Vagina (tissue), 2 donors: ENCODE measurements around the gene FBLN1. TPM values are rescaled to one million over a fixed set of nuclear protein-coding genes. Genes with fewer than 3 reads are reported as not detected.

ENCODE experiments used
- DNase-seq, 2 donors: peaks; one replicate each; pipeline ENCODE4 v3.0.0-alpha.2; 2017; ENCODE audit errors: extremely low spot score in 2 of 2
- H3K27ac ChIP-seq: fragments of 200-600 bp; sonication (generic); one replicate; pipeline ENCODE4 v1.5.1; 2019
- H3K27me3 ChIP-seq: fragments of 200-600 bp; sonication (generic); one replicate; pipeline ENCODE4 v1.5.1; 2019
- H3K36me3 ChIP-seq, 2 donors: fragments of 200-600 bp; sonication (generic); one replicate each; pipeline ENCODE4 v1.5.1; 2017 to 2019
- H3K4me1 ChIP-seq: fragments of 200-600 bp; sonication (generic); one replicate; pipeline ENCODE4 v1.5.1; 2019
- H3K4me3 ChIP-seq, 2 donors: fragments of 200-600 bp; sonication (generic); 1 replicate in 1 of 2; 2 replicates in 1 of 2; pipeline ENCODE4 v1.5.1; 2016 to 2019
- H3K9me3 ChIP-seq: fragments of 200-600 bp; sonication (generic); one replicate; pipeline ENCODE4 v1.5.1; 2019
- POLR2A ChIP-seq, 2 donors: fragments of 450-650 bp; IDR thresholded peaks; one replicate each; pipeline ENCODE4 v1.6.1; 2017; ENCODE audit warnings: antibody characterized with exemption in 2 of 2, mild to moderate bottlenecking in 2 of 2, moderate library complexity in 2 of 2
- POLR2AphosphoS5 ChIP-seq, 2 donors: sonication (generic); formaldehyde crosslinking; IDR thresholded peaks; one replicate each; pipeline ENCODE4 v1.9.0; 2017; ENCODE audit warnings: antibody characterized with exemption in 2 of 2, mild to moderate bottlenecking in 2 of 2, low read depth in 1 of 2; ENCODE audit not compliant: insufficient read depth in 1 of 2
- intact Hi-C: fragments of 100-400 bp; cut with DNase I; formaldehyde crosslinking; loops from one replicate; pipeline ENCODE4 v1.15.1; 2023
- total RNA-seq: library from RNA; depleted of rRNA; stranded (reverse); fragments of >200 nt; gene quantifications from one replicate; pipeline ENCODE4 v1.2.3, GENCODE V29; 2016
- TF ChIP-seq, protein P1 (sequence below), 3 experiments: fragments of 450-650 bp in 2 of 3; fragments of 200-600 bp in 1 of 3; sonication (generic) in 1 of 3; IDR thresholded peaks; one replicate each; pipeline ENCODE4 v1.5.1; 2017 to 2019; ENCODE audit warnings: antibody characterized with exemption in 3 of 3, mild to moderate bottlenecking in 2 of 3, moderate library complexity in 2 of 3

Gene FBLN1
- total RNA-seq, 1 donor from 2014 or later, result 1,019 TPM

DNA sequence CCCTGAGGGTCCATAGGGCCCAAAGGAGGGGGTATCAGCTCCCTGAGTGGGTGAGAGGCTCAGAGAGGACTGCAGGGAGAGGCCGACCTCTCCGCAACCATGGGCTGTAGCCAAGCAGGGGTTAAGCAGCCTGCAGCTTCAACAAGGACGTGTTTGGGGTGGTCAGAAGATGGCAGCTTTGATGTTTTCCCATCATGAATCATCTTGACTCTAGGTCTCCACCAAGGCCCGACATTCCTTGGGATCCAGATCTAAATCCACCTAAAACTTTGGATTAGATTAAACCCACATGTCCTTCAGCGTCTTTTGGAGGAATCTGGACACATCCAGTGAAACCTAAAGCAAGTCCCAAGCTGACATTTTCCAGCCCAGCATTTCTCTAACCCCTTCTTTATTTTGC, 19.8 kb downstream of the FBLN1 start:
- no peak overlapping the region for H3K4me3 ChIP-seq
- H3K27ac ChIP-seq, result peak overlapping the region; percentile 73
- intact Hi-C loops, result no loop called here
- no peak for DNase-seq
- H3K27me3 ChIP-seq, result no peaks in the 10 kb centered on the region
- no peak for TF ChIP-seq POLR2A (IDR thresholded peaks at IDR 0.05)
- TF ChIP-seq POLR2AphosphoS5 (IDR thresholded peaks at IDR 0.05; ENCODE audit: insufficient read depth in 1 of 2, low read depth in 1 of 2), result peak in 1 of 2 donors; percentile 8
- H3K36me3 ChIP-seq, result peaks cover 0 to 37% of the 10 kb centered on the region in 2 donors
- peaks cover 71% of the 10 kb centered on the region for H3K4me1 ChIP-seq
- H3K9me3 ChIP-seq, result no peaks in the 10 kb centered on the region

GRCh38 chr22:45524157-45524556, 21.5 kb downstream of the FBLN1 start:
- Histone ChIP-seq H3K4me3 (no peak overlapping the region), H3K27ac (peak overlapping the region; percentile 75), H3K9me3 (no peaks in the 10 kb centered on the region), H3K4me1 (peaks cover 72% of the 10 kb centered on the region), H3K27me3 (no peaks in the 10 kb centered on the region), H3K36me3 (peaks cover 0 to 40% of the 10 kb centered on the region in 2 donors)
- no peak for DNase-seq
- intact Hi-C loops, result no loop called here
- TF ChIP-seq POLR2A (IDR thresholded peaks at IDR 0.05), result no peak
- TF ChIP-seq, protein P1, sequence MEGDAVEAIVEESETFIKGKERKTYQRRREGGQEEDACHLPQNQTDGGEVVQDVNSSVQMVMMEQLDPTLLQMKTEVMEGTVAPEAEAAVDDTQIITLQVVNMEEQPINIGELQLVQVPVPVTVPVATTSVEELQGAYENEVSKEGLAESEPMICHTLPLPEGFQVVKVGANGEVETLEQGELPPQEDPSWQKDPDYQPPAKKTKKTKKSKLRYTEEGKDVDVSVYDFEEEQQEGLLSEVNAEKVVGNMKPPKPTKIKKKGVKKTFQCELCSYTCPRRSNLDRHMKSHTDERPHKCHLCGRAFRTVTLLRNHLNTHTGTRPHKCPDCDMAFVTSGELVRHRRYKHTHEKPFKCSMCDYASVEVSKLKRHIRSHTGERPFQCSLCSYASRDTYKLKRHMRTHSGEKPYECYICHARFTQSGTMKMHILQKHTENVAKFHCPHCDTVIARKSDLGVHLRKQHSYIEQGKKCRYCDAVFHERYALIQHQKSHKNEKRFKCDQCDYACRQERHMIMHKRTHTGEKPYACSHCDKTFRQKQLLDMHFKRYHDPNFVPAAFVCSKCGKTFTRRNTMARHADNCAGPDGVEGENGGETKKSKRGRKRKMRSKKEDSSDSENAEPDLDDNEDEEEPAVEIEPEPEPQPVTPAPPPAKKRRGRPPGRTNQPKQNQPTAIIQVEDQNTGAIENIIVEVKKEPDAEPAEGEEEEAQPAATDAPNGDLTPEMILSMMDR (IDR thresholded peaks at IDR 0.05), result no peak
- TF ChIP-seq POLR2AphosphoS5 (IDR thresholded peaks at IDR 0.05; ENCODE audit: insufficient read depth in 1 of 2, low read depth in 1 of 2), result no peak

DNA sequence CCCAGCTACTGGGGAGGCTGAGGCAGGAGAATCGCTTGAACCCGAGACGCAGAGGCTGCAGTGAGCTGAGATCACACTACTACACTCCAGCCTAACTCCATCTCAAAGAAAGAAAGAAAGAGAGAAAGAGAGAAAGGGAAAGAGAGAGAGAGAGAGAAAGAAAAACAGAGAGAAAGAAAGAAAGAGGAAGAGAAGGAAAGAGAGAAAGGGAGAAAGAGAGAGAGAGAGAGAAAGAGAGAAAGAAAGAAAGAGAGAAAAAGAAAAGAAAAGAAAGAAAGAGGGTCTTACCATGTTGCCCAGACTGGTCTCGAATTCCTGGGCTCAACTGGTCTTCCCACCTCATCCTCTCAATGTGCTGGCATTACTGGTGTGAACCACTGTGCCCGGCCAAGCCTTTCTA, 22.3 kb downstream of the FBLN1 start:
- TF ChIP-seq, protein P1 (IDR thresholded peaks at IDR 0.05), result no peak
- TF ChIP-seq POLR2A (IDR thresholded peaks at IDR 0.05) (no peak), POLR2AphosphoS5 (IDR thresholded peaks at IDR 0.05; ENCODE audit: insufficient read depth in 1 of 2, low read depth in 1 of 2) (no peak)
- H3K9me3 ChIP-seq, result no peaks in the 10 kb centered on the region
- H3K36me3 ChIP-seq, result peaks cover 0 to 37% of the 10 kb centered on the region in 2 donors
- H3K4me1 ChIP-seq, result peaks cover 75% of the 10 kb centered on the region
- DNase-seq, result no peak
- no peak overlapping the region for H3K4me3 ChIP-seq
- no peaks in the 10 kb centered on the region for H3K27me3 ChIP-seq
- intact Hi-C loops, result no loop called here
- peak overlapping the region; percentile 75 for H3K27ac ChIP-seq

DNA sequence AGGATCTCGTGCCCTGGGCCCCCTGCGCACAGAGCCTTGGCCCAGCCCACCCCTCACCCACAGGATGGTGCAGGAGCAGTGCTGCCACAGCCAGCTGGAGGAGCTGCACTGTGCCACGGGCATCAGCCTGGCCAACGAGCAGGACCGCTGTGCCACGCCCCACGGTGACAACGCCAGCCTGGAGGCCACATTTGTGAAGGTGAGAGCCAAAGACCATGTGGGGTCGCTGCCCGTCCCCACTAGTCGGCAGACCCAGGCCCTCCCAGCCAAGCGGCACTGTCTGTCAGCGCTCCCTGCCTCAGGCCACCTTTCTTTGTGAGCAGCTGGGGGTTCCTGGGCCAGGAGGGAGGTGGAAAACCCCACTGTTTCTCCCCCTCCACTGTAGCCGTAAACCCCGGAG, 22.8 kb downstream of the FBLN1 start:
- peaks cover 0 to 33% of the 10 kb centered on the region in 2 donors for H3K36me3 ChIP-seq
- H3K9me3 ChIP-seq, result no peaks in the 10 kb centered on the region
- intact Hi-C loops, result no loop called here
- peak overlapping the region; percentile 75 for H3K27ac ChIP-seq
- no peak for DNase-seq
- no peaks in the 10 kb centered on the region for H3K27me3 ChIP-seq
- no peak overlapping the region for H3K4me3 ChIP-seq
- TF ChIP-seq POLR2AphosphoS5 (IDR thresholded peaks at IDR 0.05; ENCODE audit: insufficient read depth in 1 of 2, low read depth in 1 of 2) (no peak), POLR2A (IDR thresholded peaks at IDR 0.05) (no peak)
- TF ChIP-seq, protein P1 (IDR thresholded peaks at IDR 0.05), result no peak
- peaks cover 75% of the 10 kb centered on the region for H3K4me1 ChIP-seq

DNA sequence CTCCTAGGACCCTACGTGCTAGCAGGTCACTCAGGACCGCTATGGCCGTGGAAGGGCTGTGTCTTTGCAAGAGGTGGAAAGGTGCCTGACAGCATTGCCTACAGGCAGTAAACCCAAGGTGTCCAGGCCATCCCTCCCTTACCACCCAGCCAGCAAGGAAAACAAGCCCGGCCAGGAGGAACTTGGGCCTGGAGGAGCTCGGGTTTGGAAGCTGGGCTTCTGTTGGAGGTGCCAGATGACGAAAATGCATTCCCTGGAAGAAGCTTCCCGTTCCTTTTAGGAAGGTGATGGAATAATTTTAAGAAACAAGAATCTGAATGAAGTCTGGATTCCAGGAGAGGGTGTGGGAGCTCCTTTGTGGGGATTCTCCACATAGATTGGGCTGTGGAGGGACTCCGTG, 23.6 kb downstream of the FBLN1 start:
- intact Hi-C loops, result no loop called here
- H3K36me3 ChIP-seq, result peaks cover 0 to 29% of the 10 kb centered on the region in 2 donors
- H3K27ac ChIP-seq, result peak overlapping the region; percentile 75
- TF ChIP-seq, protein P1 (IDR thresholded peaks at IDR 0.05), result no peak
- no peak for TF ChIP-seq POLR2AphosphoS5 (IDR thresholded peaks at IDR 0.05; ENCODE audit: insufficient read depth in 1 of 2, low read depth in 1 of 2)
- TF ChIP-seq POLR2A (IDR thresholded peaks at IDR 0.05), result no peak
- no peaks in the 10 kb centered on the region for H3K9me3 ChIP-seq
- H3K27me3 ChIP-seq, result no peaks in the 10 kb centered on the region
- peaks cover 79% of the 10 kb centered on the region for H3K4me1 ChIP-seq
- no peak for DNase-seq
- no peak overlapping the region for H3K4me3 ChIP-seq
